Measurements from ENCODE around the gene ATG14.
"Not testable (repeated sequence)": the region's sequence is repeated elsewhere in the genome, so short reads cannot be mapped to it uniquely, and the experiment has no call there.

ATG14 gene

DNA sequence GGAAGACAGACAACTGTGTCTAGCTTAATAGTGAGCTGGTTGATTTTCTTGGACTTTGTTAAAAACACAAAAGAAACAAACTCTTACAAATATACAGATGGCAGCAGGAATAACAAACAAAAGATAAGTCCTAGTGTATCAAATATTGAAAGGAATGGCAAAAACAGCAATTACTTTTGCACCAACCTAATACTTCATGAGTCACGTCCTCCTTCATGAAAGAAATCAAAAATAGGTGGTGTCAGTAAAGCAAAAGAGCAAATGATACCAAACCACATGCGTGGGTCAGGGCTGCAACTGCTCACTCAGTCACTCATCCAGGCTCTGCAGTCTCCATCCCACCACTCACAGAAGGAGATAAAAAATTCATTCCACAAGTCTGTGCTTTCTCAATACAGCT is 11.8 kb downstream of the ATG14 start:
- DNase-seq = no peak
- in situ Hi-C loops (cut with HindIII; ENCODE audit: low pct_ligation_motif_present, low pct_unique_long_range_greater_than_20kb, low sequenced_read_pairs) = no loop called here

DNA sequence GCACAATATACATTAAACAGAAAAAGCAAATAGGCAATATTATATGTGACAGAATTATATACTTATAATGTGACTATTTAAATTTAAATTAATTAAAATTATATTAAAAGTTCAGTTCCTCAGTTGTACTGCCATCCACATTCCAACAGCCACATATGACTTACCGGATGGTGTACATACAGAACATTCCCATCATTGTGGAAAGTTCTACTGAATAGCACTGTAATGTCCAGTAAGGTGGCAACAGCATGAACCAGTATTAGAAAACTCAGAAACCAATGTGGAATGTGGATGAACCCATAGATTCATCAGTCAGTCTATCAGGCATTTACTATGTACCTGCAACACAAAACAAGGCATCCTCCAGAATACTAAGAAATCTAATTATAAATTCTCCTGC is 12.4 kb downstream of the ATG14 start:
- in situ Hi-C loops (cut with HindIII; ENCODE audit: low pct_ligation_motif_present, low pct_unique_long_range_greater_than_20kb, low sequenced_read_pairs) = no loop called here
- no peak for DNase-seq

DNA sequence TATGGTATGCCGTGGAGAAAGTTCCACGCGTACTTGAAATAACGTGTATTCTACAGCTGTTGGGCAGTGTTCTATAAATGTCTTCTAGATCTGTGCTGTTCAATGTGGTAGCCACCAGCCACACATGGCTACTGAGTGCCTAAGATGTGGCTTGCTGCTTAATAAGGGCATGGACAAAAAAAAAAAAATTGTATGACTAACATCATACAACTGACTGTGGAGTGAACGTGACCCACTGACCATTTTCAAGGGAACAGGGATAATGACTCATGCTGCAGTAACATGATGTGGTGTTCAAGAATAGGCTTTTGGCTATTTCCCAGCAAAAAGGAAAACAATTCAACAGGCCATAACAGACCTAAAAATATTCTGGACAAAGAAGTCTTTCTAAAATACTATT is 13.0 kb downstream of the ATG14 start:
- in situ Hi-C loops (cut with HindIII; ENCODE audit: low pct_ligation_motif_present, low pct_unique_long_range_greater_than_20kb, low sequenced_read_pairs) = no loop called here
- DNase-seq = peak; percentile 83

DNA sequence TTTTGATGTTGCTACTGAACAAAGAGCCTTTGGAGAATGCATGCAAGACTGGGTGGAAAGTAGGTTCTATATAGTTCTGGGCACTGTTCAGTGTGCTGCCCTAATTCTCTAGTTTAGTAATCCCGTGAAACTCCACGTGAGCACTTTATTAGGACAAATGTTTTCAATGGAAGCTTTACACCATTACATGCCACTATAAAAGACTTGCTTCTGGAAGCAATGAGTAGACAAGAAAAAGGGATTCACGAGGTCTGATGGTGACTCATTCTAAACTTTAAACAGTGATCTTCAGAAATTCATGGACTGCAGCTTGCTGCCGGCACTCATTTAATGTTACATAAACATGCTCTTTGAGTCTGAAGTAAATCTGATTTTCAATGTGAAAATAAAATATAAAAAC is 22.3 kb downstream of the ATG14 start:
- DNase-seq = peak; percentile 21

GRCh38 chr14:55388160-55388559 is 23.5 kb downstream of the ATG14 start:
- in situ Hi-C loops (cut with HindIII; ENCODE audit: low pct_ligation_motif_present, low pct_unique_long_range_greater_than_20kb, low sequenced_read_pairs) = no loop called here
- DNase-seq = no peak

More for the DNA sequence above, 22.3 kb downstream of the ATG14 start:
- in situ Hi-C loops (cut with HindIII; ENCODE audit: low pct_ligation_motif_present, low pct_unique_long_range_greater_than_20kb, low sequenced_read_pairs) = no loop called here

DNA sequence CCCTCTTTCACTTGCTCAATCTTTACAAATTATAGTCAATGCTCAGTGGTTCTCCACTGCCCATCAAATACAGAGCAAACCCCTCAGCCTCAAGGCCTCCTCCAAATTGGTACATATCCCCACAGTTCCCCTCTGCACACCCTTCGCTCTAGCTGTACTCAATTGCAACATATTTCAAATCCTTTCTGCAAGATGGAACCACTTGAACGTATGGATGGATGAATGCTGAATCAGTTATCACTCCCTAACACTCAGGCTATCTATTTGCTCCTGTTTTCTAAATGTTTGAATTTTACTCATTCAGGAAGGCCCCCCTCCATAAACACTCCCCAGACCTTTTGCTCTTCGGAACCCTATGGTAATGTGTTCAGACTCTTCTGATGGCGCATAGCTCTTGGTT is 24.5 kb downstream of the ATG14 start:
- DNase-seq = no peak
- in situ Hi-C loops (cut with HindIII; ENCODE audit: low pct_ligation_motif_present, low pct_unique_long_range_greater_than_20kb, low sequenced_read_pairs) = no loop called here

DNA sequence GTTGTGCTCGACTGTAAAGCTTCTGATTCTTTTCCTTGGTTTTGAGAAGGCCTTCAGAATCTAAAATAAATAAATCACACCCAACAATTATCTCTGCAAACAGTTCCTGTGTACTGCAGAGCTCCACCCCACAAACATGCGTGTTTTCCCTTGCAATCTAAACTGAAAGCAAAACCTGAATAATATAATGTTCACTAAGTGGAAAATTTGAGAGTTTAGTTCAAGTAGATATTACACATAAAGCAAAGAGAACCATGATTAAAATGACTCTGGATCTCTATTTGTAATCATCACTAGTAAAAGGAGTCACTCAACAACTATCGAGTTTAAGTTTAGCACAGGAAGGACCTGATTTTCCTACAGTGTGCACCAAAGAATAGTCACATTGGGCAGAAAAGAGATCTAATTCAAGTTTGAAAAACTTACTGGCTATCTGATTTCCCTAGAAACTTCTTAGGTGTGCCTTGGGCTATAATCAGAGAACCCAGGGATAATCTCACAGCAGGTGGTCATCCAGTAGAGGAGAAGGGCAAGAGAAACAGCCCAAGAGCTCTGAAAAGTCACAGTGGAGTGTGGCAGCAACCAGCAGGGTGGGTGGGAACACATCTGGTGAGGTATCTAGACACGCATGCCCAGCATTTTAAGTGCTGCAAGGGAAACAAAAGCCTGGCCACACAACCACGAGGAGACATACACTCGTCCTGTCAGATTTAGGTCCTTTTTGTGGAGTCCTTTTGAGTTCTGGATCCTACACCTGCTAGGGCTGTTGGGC is 25.4 kb downstream of the ATG14 start:
- DNase-seq = no peak
- in situ Hi-C loops (cut with HindIII; ENCODE audit: low pct_ligation_motif_present, low pct_unique_long_range_greater_than_20kb, low sequenced_read_pairs) = no loop called here

DNA sequence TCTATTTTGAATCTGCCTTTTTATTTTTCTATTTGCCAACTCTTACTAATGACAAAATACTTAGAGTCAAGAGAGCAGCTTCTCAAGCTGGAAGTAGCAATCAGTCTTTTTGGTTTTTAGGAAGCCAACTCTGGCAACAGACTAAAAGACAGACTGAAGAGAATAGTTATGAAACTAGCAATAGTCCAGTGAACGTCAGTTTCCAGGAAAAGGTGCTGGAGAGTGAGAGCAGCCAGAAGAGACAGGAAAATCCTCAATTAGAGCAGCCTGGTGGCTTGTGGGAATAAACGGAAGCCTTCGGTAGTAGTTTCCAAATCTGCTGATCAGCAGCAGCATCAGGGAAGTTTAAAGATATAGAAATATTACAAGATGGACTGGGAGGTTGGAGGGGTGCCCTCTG is 27.1 kb downstream of the ATG14 start:
- in situ Hi-C loops (cut with HindIII; ENCODE audit: low pct_ligation_motif_present, low pct_unique_long_range_greater_than_20kb, low sequenced_read_pairs) = no loop called here
- DNase-seq = no peak

GRCh38 chr14:55383541-55384140 is 28.0 kb downstream of the ATG14 start:
- in situ Hi-C loops (cut with HindIII; ENCODE audit: low pct_ligation_motif_present, low pct_unique_long_range_greater_than_20kb, low sequenced_read_pairs) = no loop called here

DNA sequence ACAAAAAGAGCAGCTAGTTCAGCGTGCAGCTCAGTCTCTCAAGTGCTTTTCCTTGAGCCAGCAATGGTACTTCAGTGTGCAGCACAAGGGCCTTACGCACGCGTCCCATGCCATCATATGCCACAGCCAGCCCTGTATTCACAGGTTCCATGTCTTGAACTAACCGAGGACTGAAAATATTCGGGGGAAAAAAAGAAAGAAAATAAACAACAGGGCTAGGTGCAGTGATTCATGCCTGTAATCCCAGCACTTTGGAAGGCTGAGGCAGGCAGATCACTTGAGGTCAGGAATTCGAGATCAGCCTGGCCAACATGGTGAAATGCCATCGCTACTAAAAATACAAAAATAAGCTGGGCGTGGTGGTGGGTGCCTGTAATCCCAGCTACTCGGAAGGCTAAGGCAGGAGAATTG is 28.6 kb downstream of the ATG14 start:
- in situ Hi-C loops (cut with HindIII; ENCODE audit: low pct_ligation_motif_present, low pct_unique_long_range_greater_than_20kb, low sequenced_read_pairs); DNase-seq: not testable (repeated sequence)

More at GRCh38 chr14:55383541-55384140, 28.0 kb downstream of the ATG14 start:
- DNase-seq = no peak

DNA sequence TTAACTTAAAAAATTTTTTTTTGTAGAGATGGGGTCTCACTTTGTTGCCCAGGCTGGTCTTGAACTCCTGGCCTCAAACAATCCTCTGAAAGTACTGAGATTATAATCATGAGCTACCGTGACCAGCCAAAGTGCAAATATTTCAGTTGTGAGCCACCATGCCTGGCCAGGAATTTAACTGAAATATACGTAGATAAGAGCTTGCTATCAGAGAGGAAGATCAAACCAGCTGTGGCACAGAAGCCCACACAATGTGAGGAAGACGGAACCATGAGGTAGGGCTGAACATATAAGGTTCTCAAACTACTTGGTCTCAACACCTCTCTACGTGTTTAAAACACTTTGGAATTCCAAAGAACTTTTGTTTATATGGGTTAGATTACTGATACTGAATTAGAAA is 29.1 kb downstream of the ATG14 start:
- in situ Hi-C loops (cut with HindIII; ENCODE audit: low pct_ligation_motif_present, low pct_unique_long_range_greater_than_20kb, low sequenced_read_pairs) = no loop called here
- DNase-seq = no peak

GRCh38 chr14:55381561-55381960 is 30.1 kb downstream of the ATG14 start:
- in situ Hi-C loops (cut with HindIII; ENCODE audit: low pct_ligation_motif_present, low pct_unique_long_range_greater_than_20kb, low sequenced_read_pairs) = no loop called here
- DNase-seq = no peak

DNA sequence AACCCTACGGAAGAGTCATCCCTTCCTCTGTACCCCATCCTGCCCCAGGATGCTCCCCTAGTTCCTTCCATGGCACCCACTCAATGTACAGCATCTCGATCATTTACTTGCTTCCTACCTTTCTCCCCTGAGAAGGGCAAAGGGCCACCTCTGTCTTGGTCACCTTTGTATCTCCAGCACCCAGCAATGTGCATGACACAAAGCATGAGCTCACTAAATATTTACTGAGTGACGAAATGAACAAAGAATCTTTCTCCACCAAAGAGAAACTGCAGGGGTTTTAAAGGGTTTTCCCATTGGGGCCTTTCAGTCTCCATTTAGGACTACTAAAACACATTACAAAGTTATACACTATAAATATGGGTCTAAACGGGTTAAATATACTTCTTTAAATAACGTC is 30.6 kb downstream of the ATG14 start:
- in situ Hi-C loops (cut with HindIII; ENCODE audit: low pct_ligation_motif_present, low pct_unique_long_range_greater_than_20kb, low sequenced_read_pairs) = no loop called here
- no peak for DNase-seq

DNA sequence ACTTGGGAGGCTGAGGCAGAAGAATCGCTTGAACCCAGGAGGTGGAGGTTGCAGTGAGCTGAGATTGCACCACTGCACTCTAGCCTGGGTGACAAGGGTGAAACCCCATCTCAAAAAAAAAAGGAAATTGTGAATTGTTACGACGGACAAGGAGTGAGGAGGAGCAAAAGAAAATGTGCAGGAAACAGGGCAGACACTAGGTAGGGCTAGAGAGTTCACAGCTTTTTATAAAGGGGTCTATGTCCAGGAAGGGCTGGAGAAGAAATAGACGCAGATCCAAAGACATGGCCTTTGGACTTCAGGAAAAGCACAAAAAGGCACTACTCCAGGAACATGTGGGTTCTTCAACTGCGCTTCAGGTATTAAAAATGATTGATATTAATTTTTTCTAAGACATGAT is 34.4 kb downstream of the ATG14 start:
- DNase-seq = no peak
- in situ Hi-C loops (cut with HindIII; ENCODE audit: low pct_ligation_motif_present, low pct_unique_long_range_greater_than_20kb, low sequenced_read_pairs) = no loop called here

DNA sequence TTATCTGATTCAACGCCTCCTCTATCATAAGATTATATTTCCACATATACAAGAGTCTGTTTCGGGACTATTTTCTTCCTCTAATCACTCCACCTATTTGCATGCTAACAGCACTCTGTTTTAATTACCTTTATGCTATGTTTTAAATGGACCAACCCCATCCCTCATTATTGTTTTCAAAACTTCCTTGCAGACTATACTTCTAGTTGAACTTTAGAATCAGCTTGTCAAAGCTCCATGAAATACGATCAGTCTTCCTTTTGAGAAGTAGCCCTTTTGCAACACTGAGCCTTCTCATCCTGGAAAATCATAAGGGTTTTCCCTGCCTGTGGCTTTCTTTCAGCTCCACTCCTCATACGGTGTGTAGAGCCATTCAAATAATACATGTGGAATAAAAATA is 36.9 kb downstream of the ATG14 start:
- in situ Hi-C loops (cut with HindIII; ENCODE audit: low pct_ligation_motif_present, low pct_unique_long_range_greater_than_20kb, low sequenced_read_pairs) = no loop called here

DNA sequence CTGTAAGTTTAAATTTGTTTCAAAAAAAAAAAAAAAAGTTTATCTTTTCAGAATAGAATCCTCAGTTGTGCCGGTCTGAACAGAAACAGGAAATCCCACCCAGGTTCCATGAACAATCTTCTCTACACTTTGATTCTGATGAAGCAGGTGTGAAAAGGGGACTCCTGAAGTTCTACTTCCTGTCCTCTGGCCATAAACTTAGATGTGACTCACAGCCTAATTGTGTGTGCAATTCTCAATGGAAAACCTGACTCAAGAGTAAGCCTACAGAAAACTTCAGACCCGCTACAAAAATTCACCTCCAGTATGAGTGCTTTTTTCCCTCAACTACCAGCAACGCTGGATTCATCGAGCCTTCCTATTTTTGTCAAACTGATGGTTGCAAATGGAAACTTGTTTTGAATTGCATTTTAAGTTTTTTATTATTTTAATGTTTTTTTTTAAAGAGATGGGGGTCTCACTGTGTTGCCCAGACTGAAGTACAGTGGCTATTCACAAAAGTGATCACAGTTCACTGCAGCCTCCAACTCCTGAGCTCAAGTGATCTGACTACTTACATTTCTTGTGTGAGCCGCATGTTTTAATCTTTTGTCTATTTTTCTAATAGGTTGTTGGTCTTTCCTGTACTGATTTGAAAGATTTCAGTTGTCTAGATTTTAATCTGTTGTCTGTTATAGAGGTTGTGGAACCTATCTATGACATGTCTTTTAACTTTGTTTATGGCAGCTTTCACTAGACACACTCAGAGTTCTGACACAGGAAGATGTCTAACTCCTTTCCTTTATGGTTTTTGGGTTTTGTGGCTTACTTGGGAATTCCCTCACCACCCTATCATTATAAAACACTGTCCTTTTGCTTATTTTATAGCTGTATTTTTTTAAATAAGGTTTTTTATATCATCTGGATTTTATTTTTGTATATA is 37.6 kb downstream of the ATG14 start:
- in situ Hi-C loops (cut with HindIII; ENCODE audit: low pct_ligation_motif_present, low pct_unique_long_range_greater_than_20kb, low sequenced_read_pairs) = no loop called here
- DNase-seq = peak; percentile 16

More for the DNA sequence above, 36.9 kb downstream of the ATG14 start:
- DNase-seq = no peak

DNA sequence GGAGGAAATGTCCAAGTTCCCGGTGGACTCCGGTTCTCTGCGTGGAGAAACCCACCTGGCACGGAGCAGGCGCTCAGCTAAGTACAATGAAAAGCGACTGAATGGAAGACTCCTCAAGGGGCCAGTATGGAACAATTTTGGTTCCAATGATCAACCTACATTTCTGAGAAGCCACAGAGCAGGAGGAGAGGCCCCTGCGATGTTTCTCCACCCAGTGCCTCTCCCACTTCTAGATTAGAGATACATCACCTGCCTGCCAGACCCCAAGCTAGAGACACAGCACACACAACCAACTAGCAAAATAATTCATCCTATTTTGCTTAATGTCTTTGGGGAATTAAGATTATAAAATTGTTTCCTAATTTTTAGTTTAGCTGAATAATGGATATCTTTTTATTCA is 38.8 kb downstream of the ATG14 start:
- in situ Hi-C loops (cut with HindIII; ENCODE audit: low pct_ligation_motif_present, low pct_unique_long_range_greater_than_20kb, low sequenced_read_pairs) = no loop called here
- DNase-seq = no peak

- DNase-seq = no peak
- in situ Hi-C loops (cut with HindIII; ENCODE audit: low pct_ligation_motif_present, low pct_unique_long_range_greater_than_20kb, low sequenced_read_pairs) = no loop called here
These were observed 39.2 kb downstream of the ATG14 start for GRCh38 chr14:55372423-55372822.

- DNase-seq = no peak
- in situ Hi-C loops (cut with HindIII; ENCODE audit: low pct_ligation_motif_present, low pct_unique_long_range_greater_than_20kb, low sequenced_read_pairs) = no loop called here
These were observed 40.7 kb downstream of the ATG14 start for GRCh38 chr14:55370883-55371455.
